HG02678 (cell line): Measurements from ENCODE around the gene HOXA9.

Experiments used
- ATAC-seq: cut with Tn5 transposase; IDR thresholded peaks from one replicate; pipeline ENCODE4 v1.9.1; 2021; ENCODE audit warnings: mild to moderate bottlenecking, moderate library complexity; ENCODE audit not compliant: unreplicated experiment

Gene HOXA9

DNA sequence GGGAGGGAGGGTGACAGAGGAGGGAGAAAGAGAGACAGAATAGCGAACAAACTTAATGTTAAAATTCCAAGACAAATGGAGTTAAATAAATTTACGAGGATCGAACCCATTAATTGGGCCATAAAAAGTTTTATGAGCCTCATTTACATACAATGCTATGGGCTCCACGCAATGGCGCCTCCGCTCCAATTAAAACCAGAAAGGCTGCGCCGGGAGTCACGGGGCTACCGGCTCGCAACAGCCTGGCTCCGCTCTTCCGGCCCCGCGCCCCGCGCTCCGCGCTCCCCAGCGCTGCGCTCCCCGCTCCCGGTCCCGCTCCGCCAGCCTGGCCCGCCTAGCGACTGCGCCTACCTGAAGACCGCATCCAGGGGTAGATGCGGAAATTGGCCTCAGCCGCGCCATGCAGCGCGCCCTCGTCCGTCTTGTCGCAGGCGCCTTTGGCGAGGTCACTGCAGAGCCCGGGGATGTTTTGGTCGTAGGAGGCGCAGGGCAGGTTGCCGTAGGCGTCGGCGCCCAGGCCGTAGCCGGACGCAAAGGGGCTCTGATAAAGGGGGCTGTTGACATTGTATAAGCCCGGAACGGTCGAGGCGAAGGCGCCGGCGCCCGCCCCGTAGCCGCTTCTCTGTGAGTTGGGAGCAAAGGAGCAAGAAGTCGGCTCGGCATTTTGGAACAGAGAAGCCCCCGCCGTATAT is 9.4 kb downstream of the HOXA9 start:
- ATAC-seq: no peak

DNA sequence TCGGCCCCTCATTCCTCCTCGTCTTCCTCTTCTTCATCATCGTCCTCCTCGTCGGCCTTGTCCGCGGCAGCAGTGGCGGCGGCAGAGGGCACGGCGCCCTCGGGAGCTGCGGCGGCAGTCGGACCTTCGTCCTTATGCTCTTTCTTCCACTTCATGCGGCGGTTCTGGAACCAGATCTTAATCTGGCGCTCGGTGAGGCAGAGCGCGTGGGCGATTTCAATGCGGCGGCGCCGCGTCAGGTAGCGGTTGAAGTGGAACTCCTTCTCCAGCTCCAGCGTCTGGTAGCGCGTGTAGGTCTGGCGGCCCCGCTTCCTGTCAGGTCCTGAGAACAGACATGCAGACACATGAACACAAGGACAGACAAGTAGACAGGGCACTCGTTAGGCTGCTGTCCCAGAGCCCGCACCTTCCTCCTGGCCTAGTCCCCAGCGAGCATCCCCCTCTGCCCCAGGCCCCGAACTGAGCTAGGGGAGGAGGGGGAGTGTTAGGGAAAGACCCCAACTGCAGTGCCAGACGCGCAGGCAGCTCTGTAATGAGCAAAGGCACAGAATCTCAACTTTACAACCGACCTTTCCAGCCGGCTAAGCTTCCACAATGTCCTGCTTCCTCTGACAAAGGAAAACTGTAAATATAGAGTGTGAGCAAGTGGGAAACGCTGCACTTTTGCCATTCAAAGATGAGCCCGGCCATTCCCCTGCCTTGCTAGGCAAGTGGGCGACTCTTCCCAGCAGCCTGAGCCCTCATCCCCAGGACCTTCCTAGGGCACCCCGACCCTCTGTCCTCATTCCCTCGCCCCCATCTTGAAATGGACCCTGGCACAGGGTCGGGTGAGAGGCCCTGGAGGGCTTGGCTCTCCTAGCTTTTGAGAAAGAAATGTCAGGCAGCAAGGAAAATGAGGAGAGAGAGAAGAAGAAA is 10.2 kb downstream of the HOXA9 start:
- no peak for ATAC-seq

DNA sequence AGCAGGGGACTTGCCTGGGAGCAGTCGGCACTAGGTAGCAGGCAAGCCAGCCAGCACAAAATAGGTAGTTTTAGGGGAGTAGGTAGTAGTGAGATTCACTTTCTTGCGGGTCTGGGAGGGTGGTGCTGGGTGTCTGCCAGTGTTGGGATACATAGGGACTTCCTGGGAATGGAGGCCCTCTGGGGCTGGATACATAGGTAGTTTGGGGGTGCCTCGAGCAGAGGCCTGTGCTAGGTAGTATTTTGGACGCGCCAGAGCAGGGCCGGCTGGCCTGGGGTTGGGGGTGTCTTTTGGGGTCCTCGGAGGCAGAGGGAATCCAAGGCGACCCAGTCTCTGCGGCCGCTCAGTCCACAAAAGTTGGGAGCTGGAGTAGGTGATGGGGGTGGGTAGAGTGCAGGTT is 11.0 kb downstream of the HOXA9 start:
- ATAC-seq: no peak

DNA sequence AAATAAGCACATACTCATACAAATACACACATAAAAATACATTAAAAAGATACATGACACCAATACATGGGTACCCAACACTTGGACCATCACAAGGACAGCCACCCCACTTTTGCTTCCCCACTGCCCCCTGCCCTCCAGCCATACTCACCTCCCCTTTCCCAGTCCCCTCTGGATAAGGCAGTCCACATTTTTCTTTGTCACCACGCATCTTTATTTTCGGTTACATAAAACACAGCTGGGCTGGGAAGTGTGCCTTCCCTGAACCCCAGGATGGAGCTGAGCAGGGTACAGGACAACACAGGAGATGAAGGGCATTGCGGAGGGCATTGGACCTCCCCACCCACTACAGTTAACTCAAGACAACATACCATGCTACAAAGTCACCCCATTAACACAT is 11.8 kb downstream of the HOXA9 start:
- no peak for ATAC-seq

DNA sequence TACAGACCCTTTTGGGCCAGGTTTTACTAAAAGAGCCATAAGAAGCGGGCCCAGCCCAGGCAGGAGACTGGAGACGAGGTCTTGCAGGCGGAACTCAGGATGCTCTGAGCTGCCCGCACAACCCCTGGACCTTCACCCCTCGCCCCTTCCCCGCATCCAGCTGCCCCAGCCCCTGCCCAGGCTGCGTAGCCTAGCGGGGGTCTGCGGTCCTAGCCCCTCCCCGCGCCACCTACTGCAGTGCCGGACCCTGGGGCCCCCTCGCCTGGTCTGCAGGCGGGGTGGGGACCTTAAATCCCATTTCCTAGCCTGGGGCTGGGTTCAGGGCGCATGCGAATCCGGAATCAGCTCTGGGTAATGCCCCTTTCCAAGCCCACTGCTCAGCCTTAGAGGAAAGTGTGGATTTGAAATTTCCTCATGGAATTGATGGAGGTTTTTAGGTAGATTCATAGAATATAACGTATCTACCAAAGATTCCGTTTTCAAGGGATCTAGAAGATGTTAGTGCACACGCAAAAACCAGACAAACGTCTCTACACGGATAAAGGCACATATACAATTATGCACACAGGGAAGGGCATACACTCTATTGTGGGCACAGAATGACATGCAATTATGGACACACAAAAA is 12.4 kb downstream of the HOXA9 start:
- ATAC-seq: no peak

DNA sequence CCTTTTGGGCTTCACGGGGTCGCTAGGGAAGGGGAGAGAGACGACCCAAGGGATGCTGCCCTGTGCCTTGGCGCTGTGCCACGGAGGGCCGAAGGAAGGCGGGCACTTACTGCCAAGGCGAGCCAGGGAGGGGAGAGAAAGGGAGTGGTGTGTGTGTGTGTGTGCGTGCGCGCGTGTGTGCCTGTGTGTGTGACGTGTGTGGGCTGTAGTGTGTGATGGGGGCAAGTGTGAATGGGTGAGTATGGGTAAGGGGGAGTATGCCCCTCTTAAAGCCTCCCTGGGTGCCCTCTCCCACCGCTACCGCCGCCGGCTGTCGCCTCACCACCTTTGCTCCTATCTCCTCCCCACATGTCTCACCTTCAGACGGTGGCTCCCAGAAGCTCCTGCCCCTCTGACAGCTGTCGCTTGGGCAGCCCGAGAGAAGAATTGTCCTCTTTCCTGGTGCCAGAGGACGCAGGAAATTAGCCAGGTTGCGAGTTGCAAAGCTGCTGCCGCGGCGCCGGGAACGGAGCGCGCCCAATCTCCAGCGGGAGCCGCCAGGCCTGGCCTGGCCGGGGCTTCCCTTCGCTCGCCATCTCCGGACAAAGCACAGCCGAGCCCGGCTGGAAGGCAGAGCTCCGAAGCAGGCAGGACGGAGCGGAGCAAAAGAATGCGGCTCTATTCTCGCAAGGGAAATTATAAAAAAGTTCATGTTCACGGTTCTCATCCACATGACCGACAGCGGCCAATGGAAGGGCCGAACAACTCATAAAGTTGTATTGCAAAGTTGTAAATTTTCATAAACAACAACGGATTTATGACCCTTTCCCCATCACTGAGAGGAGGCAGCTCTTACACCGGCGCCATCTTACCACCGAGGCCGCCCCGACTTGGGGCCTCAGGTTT is 13.2 kb downstream of the HOXA9 start, which contains the start of gene HOXA3:
HOXA3 (minus strand) TSS at position 653 of the 885 bp plus-strand sequence. CDS start 41,943 bp downstream, outside the sequence.
- no peak for ATAC-seq

DNA sequence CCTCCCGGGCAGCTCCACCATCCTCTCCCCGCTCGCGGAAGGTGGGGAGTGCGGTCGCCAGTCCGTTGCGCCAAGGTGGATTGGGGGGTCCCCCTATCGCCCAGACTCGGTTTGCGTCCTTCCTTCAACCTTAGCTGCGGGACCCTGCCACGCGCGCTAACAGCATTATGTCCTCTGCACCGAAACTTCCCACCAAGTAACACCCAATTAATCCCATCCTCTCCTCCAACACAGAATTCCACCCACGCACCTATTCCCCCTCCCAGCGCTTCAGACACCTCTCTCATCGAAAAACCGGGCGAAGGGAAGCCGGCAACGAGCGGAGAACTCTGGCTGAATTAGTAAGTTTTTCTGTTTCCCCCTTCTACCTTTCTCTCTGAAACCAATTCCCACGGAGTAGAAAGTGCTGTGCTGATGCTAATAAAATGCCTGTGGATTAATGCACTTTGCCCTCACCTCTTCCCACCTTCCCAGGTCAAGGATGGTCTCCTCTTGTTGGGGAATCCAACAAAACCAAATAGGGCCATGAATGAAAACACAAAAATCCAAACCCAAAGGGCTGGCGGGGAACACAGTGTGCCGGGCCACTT is 13.9 kb downstream of the HOXA9 start:
- no peak for ATAC-seq

DNA sequence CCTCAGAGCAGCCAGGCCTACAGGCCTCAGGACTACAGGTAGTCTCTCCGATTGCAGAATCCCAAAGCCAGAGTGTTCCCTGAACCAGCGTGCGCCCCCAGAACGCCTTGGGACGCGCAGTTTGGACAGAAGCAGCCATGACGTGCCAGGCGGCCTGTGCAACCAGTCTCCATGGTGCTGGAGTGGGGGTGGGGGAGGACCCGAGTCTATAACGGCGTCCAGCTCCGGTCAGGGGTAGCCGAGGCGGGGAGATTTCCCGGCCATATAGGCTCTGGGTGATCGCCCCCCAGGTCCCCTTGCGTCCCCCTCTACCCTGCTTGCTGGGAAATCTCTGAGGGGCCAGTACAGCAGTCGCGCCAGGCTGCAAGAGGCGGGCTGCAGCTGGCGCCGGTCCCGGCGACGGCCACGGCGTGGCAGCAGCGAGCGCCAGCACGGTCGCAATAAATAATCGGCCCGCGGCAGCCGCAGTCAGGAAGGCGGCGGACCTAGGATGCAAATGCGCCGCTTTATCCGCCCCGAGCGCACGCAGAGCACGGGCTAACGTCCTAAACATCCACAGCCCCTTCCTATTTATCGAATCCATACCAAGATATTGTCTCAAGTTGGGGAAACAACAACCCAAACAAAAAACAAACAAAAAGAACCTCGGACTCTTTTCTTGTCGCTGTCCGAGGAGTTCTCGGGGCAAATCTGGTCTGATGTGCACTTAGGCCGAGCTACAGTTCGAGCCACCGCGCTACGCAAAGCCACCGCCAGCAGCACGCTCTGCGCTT is 14.6 kb downstream of the HOXA9 start:
- peak; percentile 86 for ATAC-seq

DNA sequence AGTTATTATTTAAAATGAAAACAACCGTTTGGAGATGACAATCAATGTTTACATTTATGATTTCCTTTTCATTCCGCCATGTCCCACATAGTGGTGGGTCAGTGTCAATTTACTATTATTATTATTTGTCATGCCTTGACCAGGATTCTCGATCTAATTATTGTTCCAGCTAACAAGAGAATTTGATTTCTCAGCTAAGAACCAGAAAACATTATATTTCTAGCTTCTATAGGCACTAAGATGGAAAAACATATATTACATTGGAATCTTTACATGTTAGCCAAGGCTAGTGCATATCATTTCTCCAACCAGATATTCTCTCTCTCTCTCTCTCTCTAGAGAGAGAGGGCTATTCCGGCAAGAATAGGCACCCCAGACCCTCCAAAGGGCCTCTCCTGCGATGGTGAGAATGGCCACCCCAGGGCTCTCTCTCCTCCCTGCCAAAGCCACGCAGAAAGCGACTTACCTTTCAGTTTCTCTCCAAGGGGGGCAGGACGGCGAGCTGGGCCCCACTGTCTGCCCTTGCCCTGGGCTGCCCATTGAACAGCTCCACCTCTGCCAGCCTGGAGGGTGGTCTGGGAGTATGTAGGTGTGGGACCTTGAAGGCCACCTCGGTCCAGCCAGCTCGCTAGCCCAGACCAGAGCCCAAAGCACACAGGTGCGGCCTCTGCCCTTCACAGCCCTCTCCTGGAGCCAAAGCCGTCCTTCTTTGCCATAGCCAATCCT is 15.3 kb downstream of the HOXA9 start:
- ATAC-seq: no peak

DNA sequence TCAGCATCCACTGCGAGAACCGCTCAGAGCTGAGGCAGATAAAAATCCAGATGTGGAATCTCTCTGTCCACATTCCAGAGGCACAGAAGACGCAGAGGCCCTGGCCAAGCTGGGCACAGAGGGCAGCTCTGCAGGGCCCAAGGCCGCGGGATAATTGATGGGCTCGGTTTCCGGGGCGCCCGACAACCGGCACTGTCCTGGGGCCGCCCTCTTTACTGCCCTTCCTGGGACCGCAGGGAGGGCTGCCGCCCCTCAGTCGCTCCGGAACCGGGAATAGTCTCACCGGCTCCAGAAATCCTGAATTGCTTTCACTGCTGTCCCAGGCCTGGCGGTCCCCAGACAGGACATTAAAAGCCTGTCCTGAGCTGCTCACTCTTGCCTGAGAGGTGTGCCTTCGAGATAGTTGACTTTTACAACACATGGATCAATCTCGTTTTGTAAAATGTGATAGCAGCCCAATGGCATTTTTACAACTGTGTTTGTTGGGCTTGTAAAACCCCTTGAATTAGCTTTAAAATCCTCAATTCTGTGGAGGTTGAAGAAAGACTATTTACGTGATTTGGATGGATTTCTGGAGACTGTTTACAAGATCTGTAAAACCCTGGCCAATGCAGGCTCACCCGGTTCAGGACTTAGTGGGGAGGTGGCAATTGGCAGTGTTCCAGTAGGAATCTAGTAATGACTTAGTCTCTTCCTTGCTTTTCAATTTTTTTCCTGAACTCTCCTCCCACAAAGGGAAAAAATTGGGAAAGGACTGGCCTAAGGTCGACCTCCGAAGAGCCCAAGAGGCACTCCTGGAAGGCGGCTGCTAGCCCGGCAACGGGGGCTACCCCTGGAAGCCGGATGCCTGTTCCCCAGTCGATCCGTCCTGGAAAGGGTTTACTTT is 16.3 kb downstream of the HOXA9 start:
- no peak for ATAC-seq

DNA sequence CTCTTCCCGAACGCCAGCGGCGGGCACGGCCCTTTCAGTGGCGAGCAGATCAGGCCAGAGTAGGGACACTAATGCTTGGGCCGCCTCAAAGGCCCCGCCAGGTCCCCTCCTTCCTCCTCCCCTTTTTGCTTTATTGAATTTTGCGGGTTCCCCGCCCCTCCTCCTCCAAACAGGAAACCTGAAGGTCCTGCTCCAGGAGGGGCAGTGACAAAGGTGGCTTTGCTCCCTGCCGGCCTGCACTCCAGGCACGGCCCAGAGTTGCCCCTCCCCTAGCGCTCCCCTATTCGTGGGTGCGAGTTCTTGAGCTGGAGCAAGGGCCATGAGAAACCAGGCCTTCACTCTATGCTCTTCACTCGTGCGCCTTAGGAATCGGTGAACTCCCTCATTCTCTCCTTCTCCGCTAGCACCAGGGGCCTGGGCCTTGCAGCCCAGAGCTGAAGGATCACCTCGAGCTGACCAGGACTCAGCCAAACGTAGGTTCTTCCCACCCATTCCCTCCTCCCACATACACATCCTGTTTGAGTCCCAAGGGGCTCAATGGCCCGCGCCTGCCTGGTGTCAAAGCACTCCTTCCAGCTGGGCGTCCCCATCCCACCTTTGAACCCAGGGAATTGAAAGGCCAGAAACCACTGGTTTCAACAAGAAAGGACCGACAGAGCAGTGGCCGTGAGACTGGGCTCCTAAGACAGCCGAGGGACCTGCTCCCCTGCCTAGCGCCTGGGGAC is 17.1 kb downstream of the HOXA9 start:
- ATAC-seq: no peak

DNA sequence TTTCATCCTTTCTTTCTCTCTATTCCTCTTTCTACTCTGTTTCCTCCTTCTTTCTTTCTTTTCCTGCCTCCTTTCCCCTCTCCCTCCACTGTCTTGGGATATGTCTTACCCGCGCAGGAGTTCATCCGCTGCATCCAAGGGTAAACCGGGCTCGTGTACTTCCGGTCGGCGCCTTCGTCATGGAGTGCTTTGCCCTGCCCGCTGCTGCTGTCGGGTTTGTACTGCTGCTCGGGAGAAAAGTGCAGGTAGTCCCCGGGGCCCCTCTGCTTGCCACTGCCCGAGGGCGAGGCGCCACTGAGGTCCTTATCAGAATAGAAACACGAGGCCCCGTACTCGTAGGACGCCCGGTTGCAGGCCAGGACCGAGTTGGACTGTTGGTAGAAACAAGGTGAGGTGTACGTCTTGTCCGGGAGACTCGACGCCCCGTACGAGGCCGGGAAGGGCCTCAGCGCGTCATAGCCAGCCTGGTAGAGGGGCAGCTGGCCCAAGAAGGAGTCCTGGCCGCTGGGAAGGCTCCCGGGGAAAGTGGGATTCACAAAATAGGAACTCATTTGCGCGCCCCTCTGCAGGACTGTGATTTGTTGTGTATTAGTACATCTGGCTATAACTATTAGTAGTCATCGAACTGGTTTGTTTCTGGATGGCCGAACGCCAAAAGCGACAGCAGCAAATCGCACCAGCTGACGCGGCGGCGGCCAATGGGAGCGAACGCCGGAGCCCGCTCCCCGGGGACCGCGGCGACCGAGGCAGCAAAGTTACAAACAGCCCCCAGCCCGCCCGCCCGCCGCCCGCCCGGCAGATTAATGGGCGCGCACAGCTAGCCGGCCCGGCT is 17.9 kb downstream of the HOXA9 start, which contains the start of gene HOXA6:
HOXA6 (minus strand) TSS at position 576 of the 832 bp plus-strand sequence; CDS start at position 551, 25 bp downstream.
- no peak for ATAC-seq

DNA sequence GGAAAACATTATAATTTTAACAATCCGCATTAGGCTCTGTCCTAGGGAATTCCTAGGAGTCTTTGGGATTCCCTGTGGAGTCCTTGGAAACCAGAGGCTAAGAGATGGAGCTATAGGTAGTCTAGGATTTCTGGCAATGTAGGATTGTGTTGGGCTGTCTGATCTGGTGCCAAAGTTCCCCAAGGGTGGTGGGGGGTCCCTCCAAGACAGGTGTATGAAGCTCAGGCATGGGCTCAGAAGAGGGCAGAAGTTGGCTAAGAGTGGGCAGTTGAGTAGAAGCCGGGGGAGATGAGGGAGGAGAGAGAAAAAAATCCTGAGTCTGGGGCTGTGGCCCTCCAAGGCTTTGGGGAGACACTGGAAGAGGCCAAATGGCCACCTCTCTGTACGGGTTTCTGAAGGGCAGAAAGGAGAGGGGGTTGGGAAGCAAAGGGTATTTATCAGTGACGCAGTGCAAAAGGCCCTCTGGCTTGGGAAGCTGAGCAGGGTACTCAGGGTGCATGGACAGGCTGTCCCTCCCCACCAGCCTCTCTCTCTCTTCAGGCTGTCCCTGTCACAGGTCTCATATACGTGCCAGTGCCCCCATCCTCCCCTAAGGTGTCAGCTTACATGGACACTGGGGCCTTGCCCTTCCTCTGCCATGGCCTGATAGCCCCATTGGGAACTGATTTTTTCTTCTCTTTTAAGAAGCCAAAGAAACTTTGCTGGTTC is 18.7 kb downstream of the HOXA9 start:
- no peak for ATAC-seq

DNA sequence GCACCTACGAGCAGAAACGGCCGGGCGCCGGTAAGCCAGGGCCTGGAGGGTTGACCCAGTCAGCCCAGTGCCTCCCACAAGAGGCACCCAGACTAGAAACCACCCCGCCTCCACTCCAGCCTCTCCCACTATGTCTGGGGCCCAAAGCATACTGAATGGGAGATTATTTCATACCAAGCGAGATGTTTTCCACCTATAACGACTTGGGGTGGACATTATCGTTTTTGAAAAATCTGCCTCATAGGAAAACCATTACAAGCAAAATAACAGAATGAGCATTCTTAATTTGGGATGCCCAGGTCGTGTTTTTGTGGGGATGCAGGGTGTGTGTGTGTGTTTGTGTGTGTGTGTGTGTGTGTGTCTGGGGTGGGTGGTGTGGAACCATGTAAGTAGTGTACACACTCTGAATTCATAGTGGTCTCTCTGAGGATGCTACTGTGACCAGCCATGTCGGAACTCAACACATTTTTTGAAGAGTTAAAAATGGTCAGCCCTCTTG is 19.4 kb downstream of the HOXA9 start:
- ATAC-seq: no peak

DNA sequence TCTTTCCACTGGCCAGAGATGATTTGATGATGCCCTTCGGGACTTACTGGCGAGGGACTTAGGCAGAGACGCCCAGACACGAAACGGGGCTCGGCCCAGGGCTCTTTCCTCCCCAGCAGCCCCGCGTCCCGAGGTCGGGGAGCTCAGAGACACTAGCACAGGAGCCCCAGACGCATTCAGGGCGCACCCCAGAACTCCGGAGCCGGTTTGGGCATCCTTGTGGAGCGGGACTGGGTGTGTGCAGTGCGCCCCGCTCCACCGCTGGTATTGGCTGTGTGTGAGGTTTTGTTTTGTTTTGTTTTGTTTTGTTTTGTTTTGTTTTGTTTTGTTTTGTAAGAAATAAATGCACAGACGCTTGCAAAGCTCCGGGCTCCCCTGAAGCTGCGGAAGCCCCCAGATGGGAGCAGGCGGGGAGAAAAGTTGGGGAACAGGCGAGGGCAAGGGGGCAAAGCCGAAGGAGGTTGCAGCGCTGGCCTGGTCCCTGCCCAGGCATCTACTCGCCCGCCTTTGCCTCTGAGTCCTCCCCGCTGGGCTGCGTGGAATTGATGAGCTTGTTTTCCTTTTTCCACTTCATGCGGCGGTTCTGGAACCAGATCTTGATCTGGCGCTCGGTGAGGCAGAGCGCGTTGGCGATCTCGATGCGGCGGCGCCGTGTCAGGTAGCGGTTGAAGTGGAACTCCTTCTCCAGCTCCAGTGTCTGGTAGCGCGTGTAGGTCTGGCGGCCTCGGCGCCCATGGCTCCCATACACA is 20.0 kb downstream of the HOXA9 start:
- ATAC-seq: no peak
